Endometrial microvascular endothelial cells (primary cell): ENCODE data around the gene THRA. TPM values are rescaled to one million over a fixed set of nuclear protein-coding genes. Genes with fewer than 3 reads are reported as not detected.

Experiments used
- in situ Hi-C: cut with HindIII; loops from 2 replicates; pipeline ENCODE4 v1.10.0; 2017; ENCODE audit warnings: low sequenced_read_pairs, low pct_unique_long_range_greater_than_20kb; ENCODE audit errors: inconsistent ontology term
- total RNA-seq: library from RNA; depleted of rRNA; stranded (reverse); fragments of >200 nt; gene quantifications from one replicate; pipeline ENCODE4 v1.2.3, GENCODE V29; 2015; ENCODE audit errors: inconsistent ontology term

The THRA gene
- total RNA-seq, 1 donor from 2014 or later = 17.8 TPM

GRCh38 chr17:40025991-40026815 lies 36.6 kb upstream of the THRA start:
- in situ Hi-C loops = no loop called here

- in situ Hi-C loops = no loop called here
These were observed 35.8 kb upstream of the THRA start for GRCh38 chr17:40026816-40027613.

GRCh38 chr17:40027614-40028012 lies 35.2 kb upstream of the THRA start:
- in situ Hi-C loops = no loop called here

GRCh38 chr17:40028595-40028994 lies 34.2 kb upstream of the THRA start:
- in situ Hi-C loops = no loop called here

- in situ Hi-C loops = no loop called here
These were observed 31.1 kb upstream of the THRA start for GRCh38 chr17:40031706-40032105.

- in situ Hi-C loops = no loop called here
These were observed 30.1 kb upstream of the THRA start for GRCh38 chr17:40032322-40033320.

- in situ Hi-C loops = no loop called here
These were observed 29.4 kb upstream of the THRA start for GRCh38 chr17:40033339-40033738.

GRCh38 chr17:40034426-40035161 lies 28.2 kb upstream of the THRA start:
- in situ Hi-C loops = no loop called here

- in situ Hi-C loops = no loop called here
These were observed 27.6 kb upstream of the THRA start for GRCh38 chr17:40035162-40035559.

GRCh38 chr17:40038882-40039513 lies 23.8 kb upstream of the THRA start:
- in situ Hi-C loops = no loop called here

GRCh38 chr17:40041196-40041595 lies 21.6 kb upstream of the THRA start:
- in situ Hi-C loops = no loop called here

GRCh38 chr17:40056379-40057015 lies 6.3 kb upstream of the THRA start:
- in situ Hi-C loops = no loop called here

GRCh38 chr17:40058186-40058784 lies 4.5 kb upstream of the THRA start:
- in situ Hi-C loops = no loop called here

- in situ Hi-C loops = no loop called here
These were observed 3.9 kb upstream of the THRA start for GRCh38 chr17:40058865-40059264.

GRCh38 chr17:40059729-40060475 lies 2.9 kb upstream of the THRA start:
- in situ Hi-C loops = no loop called here

- in situ Hi-C loops = no loop called here
These were observed 1.7 kb upstream of the THRA start for GRCh38 chr17:40060887-40061608.
